ENCODE measurements around the gene SCO1.

SCO1 gene

GRCh38 chr17:10697092-10698081 is at the start of gene SCO1, which contains the start of gene ADPRM:
SCO1 (minus strand) TSS chr17:10697533; CDS start chr17:10697507, 26 bp downstream.
ADPRM (plus strand) TSS chr17:10697594; CDS start chr17:10704927, 7,333 bp downstream.
- in situ Hi-C loops (cut with HindIII; ENCODE audit: low sequenced_read_pairs) = no loop called here

- in situ Hi-C loops (cut with HindIII; ENCODE audit: low sequenced_read_pairs) = loop anchor here (25.0 kb wide), 1 partner anchor 92 kb away; the partner anchor contains the start of gene PIRT
Measured at GRCh38 chr17:10745231-10745630, 47.9 kb upstream of the SCO1 start.

GRCh38 chr17:10744501-10745000 is 47.2 kb upstream of the SCO1 start:
- in situ Hi-C loops (cut with HindIII; ENCODE audit: low sequenced_read_pairs) = loop anchor here (25.0 kb wide), 1 partner anchor 93 kb away; the partner anchor contains the start of gene PIRT

GRCh38 chr17:10743316-10744009 is 46.1 kb upstream of the SCO1 start:
- in situ Hi-C loops (cut with HindIII; ENCODE audit: low sequenced_read_pairs) = loop anchor here (25.0 kb wide), 1 partner anchor 94 kb away; the partner anchor contains the start of gene PIRT

- in situ Hi-C loops (cut with HindIII; ENCODE audit: low sequenced_read_pairs) = loop anchor here (25.0 kb wide), 1 partner anchor 95 kb away; the partner anchor contains the start of gene PIRT
Measured at GRCh38 chr17:10742431-10742830, 45.1 kb upstream of the SCO1 start.

GRCh38 chr17:10741416-10742135 is 44.2 kb upstream of the SCO1 start:
- in situ Hi-C loops (cut with HindIII; ENCODE audit: low sequenced_read_pairs) = loop anchor here (25.0 kb wide), 1 partner anchor 96 kb away; the partner anchor contains the start of gene PIRT

- in situ Hi-C loops (cut with HindIII; ENCODE audit: low sequenced_read_pairs) = loop anchor here (25.0 kb wide), 1 partner anchor 98 kb away; the partner anchor contains the start of gene PIRT
Measured at GRCh38 chr17:10739386-10739785, 42.1 kb upstream of the SCO1 start.

- in situ Hi-C loops (cut with HindIII; ENCODE audit: low sequenced_read_pairs) = loop anchor here (25.0 kb wide), 1 partner anchor 99 kb away; the partner anchor contains the start of gene PIRT
Measured at GRCh38 chr17:10738521-10739258, 41.4 kb upstream of the SCO1 start.

GRCh38 chr17:10737736-10738135 is 40.4 kb upstream of the SCO1 start:
- in situ Hi-C loops (cut with HindIII; ENCODE audit: low sequenced_read_pairs) = loop anchor here (25.0 kb wide), 1 partner anchor 100 kb away; the partner anchor contains the start of gene PIRT

- in situ Hi-C loops (cut with HindIII; ENCODE audit: low sequenced_read_pairs) = loop anchor here (25.0 kb wide), 1 partner anchor 100 kb away; the partner anchor contains the start of gene PIRT
Measured at GRCh38 chr17:10737168-10737622, 39.9 kb upstream of the SCO1 start.

GRCh38 chr17:10735821-10736220 is 38.5 kb upstream of the SCO1 start:
- in situ Hi-C loops (cut with HindIII; ENCODE audit: low sequenced_read_pairs) = loop anchor here (25.0 kb wide), 1 partner anchor 101 kb away; the partner anchor contains the start of gene PIRT

GRCh38 chr17:10735251-10735650 is 37.9 kb upstream of the SCO1 start:
- in situ Hi-C loops (cut with HindIII; ENCODE audit: low sequenced_read_pairs) = loop anchor here (25.0 kb wide), 1 partner anchor 102 kb away; the partner anchor contains the start of gene PIRT

- in situ Hi-C loops (cut with HindIII; ENCODE audit: low sequenced_read_pairs) = loop anchor here (25.0 kb wide), 1 partner anchor 104 kb away; the partner anchor contains the start of gene PIRT
Measured at GRCh38 chr17:10733666-10734065, 36.3 kb upstream of the SCO1 start.

- in situ Hi-C loops (cut with HindIII; ENCODE audit: low sequenced_read_pairs) = loop anchor here (25.0 kb wide), 1 partner anchor 105 kb away; the partner anchor contains the start of gene PIRT
Measured at GRCh38 chr17:10732121-10732520, 34.8 kb upstream of the SCO1 start.

GRCh38 chr17:10731408-10731879 is 34.1 kb upstream of the SCO1 start:
- in situ Hi-C loops (cut with HindIII; ENCODE audit: low sequenced_read_pairs) = loop anchor here (25.0 kb wide), 1 partner anchor 106 kb away; the partner anchor contains the start of gene PIRT

- in situ Hi-C loops (cut with HindIII; ENCODE audit: low sequenced_read_pairs) = loop anchor here (25.0 kb wide), 1 partner anchor 107 kb away; the partner anchor contains the start of gene PIRT
Measured at GRCh38 chr17:10730247-10730646, 32.9 kb upstream of the SCO1 start.

- in situ Hi-C loops (cut with HindIII; ENCODE audit: low sequenced_read_pairs) = loop anchor here (25.0 kb wide), 1 partner anchor 108 kb away; the partner anchor contains the start of gene PIRT
Measured at GRCh38 chr17:10729334-10730193, 32.2 kb upstream of the SCO1 start, which contains the start of gene TMEM220. TMEM220 (minus strand) TSS chr17:10730023; CDS start chr17:10729851, 172 bp downstream.

Data from DLD1 (cell line).